Fibroblast of villous mesenchyme (primary cell): ENCODE measurements around the gene ADGRL2. TPM values are rescaled to one million over a fixed set of nuclear protein-coding genes. Genes with fewer than 3 reads are reported as not detected.

Experiments
- DNase-seq: peaks from one replicate; pipeline ENCODE4 v3.0.0-alpha.2; 2010; ENCODE audit warnings: low read depth
- H3K4me3 ChIP-seq: 2 replicates; pipeline ENCODE4 v1.5.1; 2011; ENCODE audit warnings: low read depth, mild to moderate bottlenecking, low read length
- CTCF ChIP-seq: IDR thresholded peaks from 2 replicates; pipeline ENCODE4 v1.5.1; 2012; ENCODE audit warnings: low read depth, mild to moderate bottlenecking, low read length; ENCODE audit not compliant: insufficient read depth
- total RNA-seq: library from RNA; depleted of rRNA; stranded (reverse); fragments of >200 nt; gene quantifications from 2 replicates; pipeline ENCODE4 v1.2.3, GENCODE V29; 2012

Gene ADGRL2
- total RNA-seq, 1 donor, result 15.1 TPM

GRCh38 chr1:81819613-81820012 lies 18.9 kb downstream of the ADGRL2 start:
- no peak for TF ChIP-seq CTCF
- no peak overlapping the region for H3K4me3 ChIP-seq
- no peak for DNase-seq

- no peak overlapping the region for H3K4me3 ChIP-seq
- no peak for DNase-seq
- no peak for TF ChIP-seq CTCF
Observed at GRCh38 chr1:81820765-81821164, 20.0 kb downstream of the ADGRL2 start.

GRCh38 chr1:81823082-81823481 lies 22.3 kb downstream of the ADGRL2 start:
- no peak for DNase-seq
- no peak overlapping the region for H3K4me3 ChIP-seq
- TF ChIP-seq CTCF, result no peak

GRCh38 chr1:81824759-81825158 lies 24.0 kb downstream of the ADGRL2 start:
- TF ChIP-seq CTCF, result no peak
- no peak overlapping the region for H3K4me3 ChIP-seq

GRCh38 chr1:81827942-81828341 lies 27.2 kb downstream of the ADGRL2 start:
- no peak for TF ChIP-seq CTCF
- no peak overlapping the region for H3K4me3 ChIP-seq
- no peak for DNase-seq

More at GRCh38 chr1:81824759-81825158, 24.0 kb downstream of the ADGRL2 start:
- no peak for DNase-seq

GRCh38 chr1:81832573-81832972 lies 31.8 kb downstream of the ADGRL2 start:
- H3K4me3 ChIP-seq, result no peak overlapping the region
- peak; percentile 32 for DNase-seq
- no peak for TF ChIP-seq CTCF

- no peak for DNase-seq
- no peak for TF ChIP-seq CTCF
- no peak overlapping the region for H3K4me3 ChIP-seq
Observed at GRCh38 chr1:81833722-81834121, 33.0 kb downstream of the ADGRL2 start.
